HEK293 (cell line): ENCODE data around the gene FAM240B.

Experiments
- CTCF ChIA-PET: fragments of 350-600 bp; formaldehyde crosslinking; extraction: SDS; loops from one replicate; lab custom pipeline; 2021; ENCODE audit warnings: antibody characterized with exemption; lab: Yijun Ruan, JAX
- POLR2A ChIA-PET: fragments of 300-600 bp; formaldehyde crosslinking; extraction: SDS; loops from one replicate; lab custom pipeline; 2020; ENCODE audit warnings: antibody characterized with exemption, inconsistent platforms; lab: Yijun Ruan, JAX
- H3K27ac ChIP-seq: fragments of 200-500 bp; sonication (Bioruptor generic); 2 replicates; pipeline ENCODE4 v1.5.1; 2014; ENCODE audit warnings: low read depth, low read length, control low read depth, inconsistent platforms; ENCODE audit errors: extremely low read depth
- H3K36me3 ChIP-seq, 2 experiments: fragments of 200-500 bp in 1 of 2; sonication (Bioruptor generic) in 1 of 2; 1 replicate in 1 of 2; 2 replicates in 1 of 2; pipeline ENCODE4 v1.5.1; 2014 to 2017; ENCODE audit warnings: inconsistent platforms in 2 of 2, low read length in 2 of 2; ENCODE audit not compliant: control insufficient read depth in 2 of 2, insufficient read depth in 1 of 2
- H3K4me1 ChIP-seq: fragments of 200-500 bp; sonication (Bioruptor generic); 2 replicates; pipeline ENCODE4 v1.5.1; 2014; ENCODE audit warnings: mild to moderate bottlenecking, low read length, inconsistent platforms; ENCODE audit not compliant: control insufficient read depth, insufficient read depth
- H3K4me3 ChIP-seq: 2 replicates; pipeline ENCODE4 v1.5.1; 2011; ENCODE audit warnings: low read depth, mild to moderate bottlenecking, control low read depth, low read length, moderate library complexity
- H3K9me3 ChIP-seq: fragments of 200-500 bp; sonication (Bioruptor generic); 2 replicates; pipeline ENCODE4 v1.5.1; 2014; ENCODE audit warnings: low read depth, low read length, inconsistent platforms; ENCODE audit not compliant: control insufficient read depth, insufficient read depth
- MEIS1 ChIP-seq: sonication (generic); formaldehyde crosslinking; IDR thresholded peaks from 2 replicates; pipeline ENCODE4 v1.8.1; 2022; ENCODE audit warnings: missing genetic modification reagents, mild to moderate bottlenecking, borderline replicate concordance
- ZBTB17 ChIP-seq: fragments of 450-650 bp; formaldehyde crosslinking; IDR thresholded peaks from 2 replicates; pipeline ENCODE4 v1.5.1; 2016; ENCODE audit warnings: missing biosample characterization, missing genetic modification characterization
- ZBTB8A ChIP-seq: fragments of 450-650 bp; formaldehyde crosslinking; IDR thresholded peaks from 2 replicates; pipeline ENCODE4 v1.5.1; 2016; ENCODE audit warnings: missing biosample characterization, missing genetic modification characterization
- ZFP3 ChIP-seq: fragments of 450-650 bp; formaldehyde crosslinking; IDR thresholded peaks from 2 replicates; pipeline ENCODE4 v1.5.1; 2016; ENCODE audit warnings: low read depth, missing biosample characterization, missing genetic modification characterization
- ZNF19 ChIP-seq: fragments of 450-650 bp; formaldehyde crosslinking; IDR thresholded peaks from 2 replicates; pipeline ENCODE4; 2016; ENCODE audit warnings: missing biosample characterization, missing genetic modification characterization, low read depth
- ZNF223 ChIP-seq: fragments of 450-650 bp; formaldehyde crosslinking; IDR thresholded peaks from 2 replicates; pipeline ENCODE4 v1.5.1; 2016; ENCODE audit warnings: missing biosample characterization, missing genetic modification characterization
- ZNF341 ChIP-seq: fragments of 450-650 bp; formaldehyde crosslinking; IDR thresholded peaks from 2 replicates; pipeline ENCODE4; 2016; ENCODE audit warnings: low read depth, missing biosample characterization, missing genetic modification characterization
- ZNF426 ChIP-seq: fragments of 450-650 bp; formaldehyde crosslinking; IDR thresholded peaks from 2 replicates; pipeline ENCODE4 v1.5.1; 2017; ENCODE audit warnings: missing biosample characterization, missing genetic modification characterization, mild to moderate bottlenecking, inconsistent platforms, moderate library complexity
- ZNF561 ChIP-seq: fragments of 450-650 bp; IDR thresholded peaks from 2 replicates; pipeline ENCODE4 v1.5.1; 2018; ENCODE audit warnings: missing biosample characterization, missing genetic modification characterization, borderline replicate concordance
- ZNF660 ChIP-seq: fragments of 450-650 bp; IDR thresholded peaks from 2 replicates; pipeline ENCODE4 v1.5.1; 2018; ENCODE audit warnings: missing biosample characterization, mild to moderate bottlenecking, missing genetic modification characterization
- ZNF707 ChIP-seq: fragments of 450-650 bp; formaldehyde crosslinking; IDR thresholded peaks from 2 replicates; pipeline ENCODE4 v1.5.1; 2016; ENCODE audit warnings: missing biosample characterization, missing genetic modification characterization
- ZNF830 ChIP-seq: fragments of 450-650 bp; IDR thresholded peaks from 2 replicates; pipeline ENCODE4 v1.5.0; 2018; ENCODE audit warnings: missing biosample characterization, missing genetic modification characterization, low read depth, mild to moderate bottlenecking, moderate library complexity
- TF ChIP-seq, protein P1 (sequence below): fragments of 450-650 bp; formaldehyde crosslinking; IDR thresholded peaks from 2 replicates; pipeline ENCODE4 v1.5.1; 2017; ENCODE audit warnings: missing biosample characterization, missing genetic modification characterization
- TF ChIP-seq, protein P2 (sequence below): fragments of 450-650 bp; formaldehyde crosslinking; conservative IDR thresholded peaks from 2 replicates; pipeline ENCODE4 v1.5.1; 2016; ENCODE audit warnings: low read depth, missing biosample characterization, missing genetic modification characterization
- TF ChIP-seq, protein P3 (sequence below): fragments of 450-650 bp; IDR thresholded peaks from 2 replicates; pipeline ENCODE4 v1.5.1; 2018; ENCODE audit warnings: missing biosample characterization, missing genetic modification characterization
- TF ChIP-seq, protein P4 (sequence below): fragments of 450-650 bp; formaldehyde crosslinking; IDR thresholded peaks from 2 replicates; pipeline ENCODE4 v1.5.1; 2016; ENCODE audit warnings: missing biosample characterization, missing genetic modification characterization
- TF ChIP-seq, protein P5 (sequence below): fragments of 450-650 bp; formaldehyde crosslinking; IDR thresholded peaks from 2 replicates; pipeline ENCODE4 v1.5.1; 2016; ENCODE audit warnings: missing biosample characterization, missing genetic modification characterization
- TF ChIP-seq, protein P6 (sequence below): fragments of 450-650 bp; formaldehyde crosslinking; IDR thresholded peaks from 2 replicates; pipeline ENCODE4 v1.5.1; 2016; ENCODE audit warnings: missing biosample characterization, missing genetic modification characterization

The FAM240B gene

DNA sequence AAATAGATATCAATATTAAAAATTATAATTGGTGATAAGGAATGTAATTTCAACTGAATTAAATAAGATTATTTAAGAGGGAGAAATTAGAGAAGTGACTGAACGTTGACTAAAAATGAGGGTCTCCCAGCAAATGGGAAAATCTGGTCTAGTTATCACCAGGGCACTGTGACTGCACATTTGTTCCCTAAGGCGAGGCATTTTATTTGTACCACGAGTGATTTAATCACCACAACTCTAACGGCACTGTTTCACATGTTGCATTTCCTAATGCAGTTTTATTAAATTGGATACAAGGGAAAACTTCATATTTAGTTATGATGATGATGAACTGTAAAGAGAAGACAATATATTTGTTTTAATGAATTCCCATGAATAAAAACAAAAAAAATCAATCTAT lies 26.4 kb upstream of the FAM240B start:
- CTCF ChIA-PET = no interaction called here
- H3K36me3 ChIP-seq = no peaks in the 10 kb centered on the region
- H3K4me3 ChIP-seq = no peak overlapping the region
- H3K4me1 ChIP-seq = no peaks in the 10 kb centered on the region
- POLR2A ChIA-PET = no interaction called here
- no peaks in the 10 kb centered on the region for H3K9me3 ChIP-seq
- TF ChIP-seq, protein P1, sequence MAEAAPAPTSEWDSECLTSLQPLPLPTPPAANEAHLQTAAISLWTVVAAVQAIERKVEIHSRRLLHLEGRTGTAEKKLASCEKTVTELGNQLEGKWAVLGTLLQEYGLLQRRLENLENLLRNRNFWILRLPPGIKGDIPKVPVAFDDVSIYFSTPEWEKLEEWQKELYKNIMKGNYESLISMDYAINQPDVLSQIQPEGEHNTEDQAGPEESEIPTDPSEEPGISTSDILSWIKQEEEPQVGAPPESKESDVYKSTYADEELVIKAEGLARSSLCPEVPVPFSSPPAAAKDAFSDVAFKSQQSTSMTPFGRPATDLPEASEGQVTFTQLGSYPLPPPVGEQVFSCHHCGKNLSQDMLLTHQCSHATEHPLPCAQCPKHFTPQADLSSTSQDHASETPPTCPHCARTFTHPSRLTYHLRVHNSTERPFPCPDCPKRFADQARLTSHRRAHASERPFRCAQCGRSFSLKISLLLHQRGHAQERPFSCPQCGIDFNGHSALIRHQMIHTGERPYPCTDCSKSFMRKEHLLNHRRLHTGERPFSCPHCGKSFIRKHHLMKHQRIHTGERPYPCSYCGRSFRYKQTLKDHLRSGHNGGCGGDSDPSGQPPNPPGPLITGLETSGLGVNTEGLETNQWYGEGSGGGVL (tag by site-specific recombination) = no peak
- no peak for TF ChIP-seq ZNF561 (tag by site-specific recombination)
- TF ChIP-seq, protein P2, sequence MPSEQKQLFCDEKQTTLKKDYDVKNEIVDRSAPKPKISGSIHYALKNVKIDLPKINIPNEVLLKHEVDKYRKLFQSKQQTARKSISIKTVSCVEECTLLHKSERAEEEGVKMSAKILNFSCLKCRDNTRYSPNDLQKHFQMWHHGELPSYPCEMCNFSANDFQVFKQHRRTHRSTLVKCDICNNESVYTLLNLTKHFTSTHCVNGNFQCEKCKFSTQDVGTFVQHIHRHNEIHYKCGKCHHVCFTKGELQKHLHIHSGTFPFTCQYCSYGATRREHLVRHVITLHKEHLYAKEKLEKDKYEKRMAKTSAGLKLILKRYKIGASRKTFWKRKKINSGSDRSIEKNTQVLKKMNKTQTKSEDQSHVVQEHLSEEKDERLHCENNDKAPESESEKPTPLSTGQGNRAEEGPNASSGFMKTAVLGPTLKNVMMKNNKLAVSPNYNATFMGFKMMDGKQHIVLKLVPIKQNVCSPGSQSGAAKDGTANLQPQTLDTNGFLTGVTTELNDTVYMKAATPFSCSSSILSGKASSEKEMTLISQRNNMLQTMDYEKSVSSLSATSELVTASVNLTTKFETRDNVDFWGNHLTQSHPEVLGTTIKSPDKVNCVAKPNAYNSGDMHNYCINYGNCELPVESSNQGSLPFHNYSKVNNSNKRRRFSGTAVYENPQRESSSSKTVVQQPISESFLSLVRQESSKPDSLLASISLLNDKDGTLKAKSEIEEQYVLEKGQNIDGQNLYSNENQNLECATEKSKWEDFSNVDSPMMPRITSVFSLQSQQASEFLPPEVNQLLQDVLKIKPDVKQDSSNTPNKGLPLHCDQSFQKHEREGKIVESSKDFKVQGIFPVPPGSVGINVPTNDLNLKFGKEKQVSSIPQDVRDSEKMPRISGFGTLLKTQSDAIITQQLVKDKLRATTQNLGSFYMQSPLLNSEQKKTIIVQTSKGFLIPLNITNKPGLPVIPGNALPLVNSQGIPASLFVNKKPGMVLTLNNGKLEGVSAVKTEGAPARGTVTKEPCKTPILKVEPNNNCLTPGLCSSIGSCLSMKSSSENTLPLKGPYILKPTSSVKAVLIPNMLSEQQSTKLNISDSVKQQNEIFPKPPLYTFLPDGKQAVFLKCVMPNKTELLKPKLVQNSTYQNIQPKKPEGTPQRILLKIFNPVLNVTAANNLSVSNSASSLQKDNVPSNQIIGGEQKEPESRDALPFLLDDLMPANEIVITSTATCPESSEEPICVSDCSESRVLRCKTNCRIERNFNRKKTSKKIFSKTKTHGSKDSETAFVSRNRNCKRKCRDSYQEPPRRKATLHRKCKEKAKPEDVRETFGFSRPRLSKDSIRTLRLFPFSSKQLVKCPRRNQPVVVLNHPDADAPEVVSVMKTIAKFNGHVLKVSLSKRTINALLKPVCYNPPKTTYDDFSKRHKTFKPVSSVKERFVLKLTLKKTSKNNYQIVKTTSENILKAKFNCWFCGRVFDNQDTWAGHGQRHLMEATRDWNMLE = no peak
- no peak for TF ChIP-seq MEIS1 (CRISPR knock-in tag)
- TF ChIP-seq ZNF707 = no peak
- no peak for TF ChIP-seq ZNF830
- no peak for TF ChIP-seq ZNF19 (tag by site-specific recombination)
- no peak for TF ChIP-seq ZNF426 (tag by site-specific recombination)
- TF ChIP-seq ZNF660 = no peak
- TF ChIP-seq, protein P3, sequence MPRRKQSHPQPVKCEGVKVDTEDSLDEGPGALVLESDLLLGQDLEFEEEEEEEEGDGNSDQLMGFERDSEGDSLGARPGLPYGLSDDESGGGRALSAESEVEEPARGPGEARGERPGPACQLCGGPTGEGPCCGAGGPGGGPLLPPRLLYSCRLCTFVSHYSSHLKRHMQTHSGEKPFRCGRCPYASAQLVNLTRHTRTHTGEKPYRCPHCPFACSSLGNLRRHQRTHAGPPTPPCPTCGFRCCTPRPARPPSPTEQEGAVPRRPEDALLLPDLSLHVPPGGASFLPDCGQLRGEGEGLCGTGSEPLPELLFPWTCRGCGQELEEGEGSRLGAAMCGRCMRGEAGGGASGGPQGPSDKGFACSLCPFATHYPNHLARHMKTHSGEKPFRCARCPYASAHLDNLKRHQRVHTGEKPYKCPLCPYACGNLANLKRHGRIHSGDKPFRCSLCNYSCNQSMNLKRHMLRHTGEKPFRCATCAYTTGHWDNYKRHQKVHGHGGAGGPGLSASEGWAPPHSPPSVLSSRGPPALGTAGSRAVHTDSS (tag by site-specific recombination) = no peak
- TF ChIP-seq ZBTB8A = no peak
- TF ChIP-seq, protein P4, sequence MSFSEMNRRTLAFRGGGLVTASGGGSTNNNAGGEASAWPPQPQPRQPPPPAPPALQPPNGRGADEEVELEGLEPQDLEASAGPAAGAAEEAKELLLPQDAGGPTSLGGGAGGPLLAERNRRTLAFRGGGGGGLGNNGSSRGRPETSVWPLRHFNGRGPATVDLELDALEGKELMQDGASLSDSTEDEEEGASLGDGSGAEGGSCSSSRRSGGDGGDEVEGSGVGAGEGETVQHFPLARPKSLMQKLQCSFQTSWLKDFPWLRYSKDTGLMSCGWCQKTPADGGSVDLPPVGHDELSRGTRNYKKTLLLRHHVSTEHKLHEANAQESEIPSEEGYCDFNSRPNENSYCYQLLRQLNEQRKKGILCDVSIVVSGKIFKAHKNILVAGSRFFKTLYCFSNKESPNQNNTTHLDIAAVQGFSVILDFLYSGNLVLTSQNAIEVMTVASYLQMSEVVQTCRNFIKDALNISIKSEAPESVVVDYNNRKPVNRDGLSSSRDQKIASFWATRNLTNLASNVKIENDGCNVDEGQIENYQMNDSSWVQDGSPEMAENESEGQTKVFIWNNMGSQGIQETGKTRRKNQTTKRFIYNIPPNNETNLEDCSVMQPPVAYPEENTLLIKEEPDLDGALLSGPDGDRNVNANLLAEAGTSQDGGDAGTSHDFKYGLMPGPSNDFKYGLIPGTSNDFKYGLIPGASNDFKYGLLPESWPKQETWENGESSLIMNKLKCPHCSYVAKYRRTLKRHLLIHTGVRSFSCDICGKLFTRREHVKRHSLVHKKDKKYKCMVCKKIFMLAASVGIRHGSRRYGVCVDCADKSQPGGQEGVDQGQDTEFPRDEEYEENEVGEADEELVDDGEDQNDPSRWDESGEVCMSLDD (tag by site-specific recombination) = no peak
- TF ChIP-seq ZNF341 (tag by site-specific recombination) = no peak
- TF ChIP-seq, protein P5, sequence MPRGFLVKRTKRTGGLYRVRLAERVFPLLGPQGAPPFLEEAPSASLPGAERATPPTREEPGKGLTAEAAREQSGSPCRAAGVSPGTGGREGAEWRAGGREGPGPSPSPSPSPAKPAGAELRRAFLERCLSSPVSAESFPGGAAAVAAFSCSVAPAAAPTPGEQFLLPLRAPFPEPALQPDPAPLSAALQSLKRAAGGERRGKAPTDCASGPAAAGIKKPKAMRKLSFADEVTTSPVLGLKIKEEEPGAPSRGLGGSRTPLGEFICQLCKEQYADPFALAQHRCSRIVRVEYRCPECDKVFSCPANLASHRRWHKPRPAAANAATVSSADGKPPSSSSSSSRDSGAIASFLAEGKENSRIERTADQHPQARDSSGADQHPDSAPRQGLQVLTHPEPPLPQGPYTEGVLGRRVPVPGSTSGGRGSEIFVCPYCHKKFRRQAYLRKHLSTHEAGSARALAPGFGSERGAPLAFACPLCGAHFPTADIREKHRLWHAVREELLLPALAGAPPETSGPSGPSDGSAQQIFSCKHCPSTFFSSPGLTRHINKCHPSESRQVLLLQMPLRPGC = no peak
- no peak for TF ChIP-seq ZBTB17 (tag by site-specific recombination)
- TF ChIP-seq, protein P6, sequence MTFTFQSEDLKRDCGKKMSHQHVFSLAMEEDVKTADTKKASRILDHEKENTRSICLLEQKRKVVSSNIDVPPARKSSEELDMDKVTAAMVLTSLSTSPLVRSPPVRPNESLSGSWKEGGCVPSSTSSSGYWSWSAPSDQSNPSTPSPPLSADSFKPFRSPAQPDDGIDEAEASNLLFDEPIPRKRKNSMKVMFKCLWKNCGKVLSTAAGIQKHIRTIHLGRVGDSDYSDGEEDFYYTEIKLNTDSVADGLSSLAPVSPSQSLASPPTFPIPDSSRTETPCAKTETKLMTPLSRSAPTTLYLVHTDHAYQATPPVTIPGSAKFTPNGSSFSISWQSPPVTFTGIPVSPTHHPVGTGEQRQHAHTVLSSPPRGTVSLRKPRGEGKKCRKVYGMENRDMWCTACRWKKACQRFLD (tag by site-specific recombination) = no peak
- no peak for TF ChIP-seq ZNF223
- TF ChIP-seq ZFP3 (tag by site-specific recombination) = no peak
- H3K27ac ChIP-seq = no peak overlapping the region
